Stimulated activated effector memory CD8-positive, alpha-beta T cell treated with anti-CD3 and anti-CD28 coated beads, Interleukin-12 subunit alpha, Interleukin-12 subunit beta, amount 100 ng/mL, for 72 hours (primary cell): ENCODE data around the gene PRKCH.
A peak's percentile ranks its signal among the peaks of the same experiment; 100 is the strongest.

Experiments
- ATAC-seq: fragments of 150-1000 bp; cut with Tn5 transposase; 2 replicates; pipeline ENCODE4 v1.10.0; 2021
- DNase-seq, 2 donors: peaks; one replicate each; pipeline ENCODE4 v3.0.0; 2021 to 2022; ENCODE audit warnings: low spot score in 2 of 2
- H3K27ac Mint-ChIP-seq: one replicate; pipeline ENCODE4 v1.8.0; 2022; ENCODE audit warnings: mild to moderate bottlenecking, mixed read lengths
- H3K36me3 Mint-ChIP-seq: one replicate; pipeline ENCODE4 v1.8.0; 2022; ENCODE audit warnings: mild to moderate bottlenecking, mixed read lengths
- H3K4me1 Mint-ChIP-seq: one replicate; pipeline ENCODE4 v1.8.0; 2022; ENCODE audit warnings: mixed read lengths
- H3K4me3 Mint-ChIP-seq: one replicate; pipeline ENCODE4 v1.8.0; 2022; ENCODE audit warnings: mild to moderate bottlenecking, mixed read lengths
- H3K9me3 Mint-ChIP-seq: one replicate; pipeline ENCODE4 v1.8.0; 2022; ENCODE audit warnings: mixed read lengths

The PRKCH gene

GRCh38 chr14:61474015-61474414 lies 152.6 kb downstream of the PRKCH start:
- Mint-ChIP-seq H3K36me3 (peaks cover 85% of the 10 kb centered on the region), H3K4me3 (peak overlapping the region; percentile 73), H3K9me3 (no peaks in the 10 kb centered on the region), H3K4me1 (peaks cover 97% of the 10 kb centered on the region), H3K27ac (peak overlapping the region; percentile 92)
- no peak for ATAC-seq
- DNase-seq = no peak

DNA sequence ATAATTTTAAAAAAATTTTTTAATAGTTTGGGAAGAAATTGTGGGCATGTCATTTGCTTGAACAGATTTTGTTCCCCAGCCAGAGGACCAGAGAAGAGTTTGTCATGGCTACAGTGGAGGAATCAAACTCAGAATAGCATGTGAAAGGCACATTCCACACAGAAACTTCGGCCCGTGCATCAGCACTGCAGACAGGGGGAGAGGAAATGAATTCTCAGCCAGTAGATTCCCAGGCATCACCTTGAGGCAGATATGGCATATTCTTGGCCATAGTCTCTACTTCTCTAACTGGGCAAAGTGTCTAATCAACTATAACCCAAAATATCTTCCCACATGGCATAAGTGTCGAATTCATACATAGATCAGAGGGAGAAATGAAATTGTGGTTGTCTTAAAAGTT lies 153.3 kb downstream of the PRKCH start:
- ATAC-seq (no peak), DNase-seq (no peak)
- Mint-ChIP-seq H3K36me3 (peaks cover 81% of the 10 kb centered on the region), H3K27ac (peak overlapping the region; percentile 92), H3K9me3 (no peaks in the 10 kb centered on the region), H3K4me1 (peaks cover 97% of the 10 kb centered on the region), H3K4me3 (peak overlapping the region; percentile 38)

DNA sequence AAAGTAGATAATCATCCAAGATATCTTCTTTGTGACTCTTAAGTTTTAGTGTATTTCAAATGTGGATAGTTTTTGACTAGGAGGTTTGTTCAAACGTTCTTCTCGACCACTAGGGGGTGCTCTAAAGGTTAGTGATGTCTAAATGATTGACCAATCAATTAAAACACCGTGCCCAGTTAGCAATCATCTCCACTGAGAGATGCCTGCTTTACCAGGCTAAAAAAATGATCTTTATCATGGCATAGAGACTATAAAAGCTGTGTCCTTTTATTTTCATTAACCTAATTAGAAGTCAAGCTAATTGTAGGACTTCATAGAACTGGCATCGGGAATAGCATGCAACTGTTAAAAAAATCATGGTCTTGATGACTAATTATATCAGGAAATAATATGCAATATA lies 153.9 kb downstream of the PRKCH start:
- Mint-ChIP-seq H3K27ac (peak overlapping the region; percentile 92), H3K4me3 (peak overlapping the region; percentile 38), H3K36me3 (peaks cover 74% of the 10 kb centered on the region), H3K4me1 (peaks cover 97% of the 10 kb centered on the region), H3K9me3 (no peaks in the 10 kb centered on the region)
- DNase-seq (no peak), ATAC-seq (no peak)

DNA sequence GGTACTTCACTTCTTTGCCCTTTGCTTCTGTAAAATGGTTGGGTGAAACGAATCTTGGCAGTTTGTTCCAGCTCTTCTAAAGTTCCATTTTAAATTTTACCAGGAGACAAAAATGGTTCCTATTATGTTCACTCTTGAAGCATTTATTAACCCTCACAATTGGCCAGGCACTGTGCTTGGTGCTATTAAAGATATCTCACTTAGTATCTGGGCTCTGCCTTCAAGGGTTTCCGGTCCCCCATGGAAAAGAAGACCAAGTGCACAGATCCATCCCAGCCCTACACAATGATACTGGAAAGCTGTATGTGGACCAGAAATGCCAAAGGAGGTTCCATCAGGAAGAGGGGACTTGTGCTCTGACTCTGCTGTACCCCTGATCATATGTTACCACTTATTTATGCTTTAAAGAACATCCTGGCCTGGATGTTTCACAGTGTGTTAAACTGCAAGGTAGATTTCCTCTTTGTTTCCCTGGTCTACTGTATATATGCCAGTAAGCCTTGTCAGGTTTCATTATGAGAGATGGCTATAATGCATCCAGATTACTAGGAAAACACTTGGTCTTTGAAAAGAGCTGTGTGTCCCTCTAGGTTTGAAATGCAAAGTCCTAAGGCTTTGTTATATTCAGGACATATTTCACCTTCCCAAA lies 154.8 kb downstream of the PRKCH start:
- Mint-ChIP-seq H3K9me3 (no peaks in the 10 kb centered on the region), H3K4me1 (peaks cover 97% of the 10 kb centered on the region), H3K36me3 (peaks cover 65% of the 10 kb centered on the region), H3K27ac (peak overlapping the region; percentile 92), H3K4me3 (peak overlapping the region; percentile 74)
- ATAC-seq (peak; percentile 25), DNase-seq (no peak)

DNA sequence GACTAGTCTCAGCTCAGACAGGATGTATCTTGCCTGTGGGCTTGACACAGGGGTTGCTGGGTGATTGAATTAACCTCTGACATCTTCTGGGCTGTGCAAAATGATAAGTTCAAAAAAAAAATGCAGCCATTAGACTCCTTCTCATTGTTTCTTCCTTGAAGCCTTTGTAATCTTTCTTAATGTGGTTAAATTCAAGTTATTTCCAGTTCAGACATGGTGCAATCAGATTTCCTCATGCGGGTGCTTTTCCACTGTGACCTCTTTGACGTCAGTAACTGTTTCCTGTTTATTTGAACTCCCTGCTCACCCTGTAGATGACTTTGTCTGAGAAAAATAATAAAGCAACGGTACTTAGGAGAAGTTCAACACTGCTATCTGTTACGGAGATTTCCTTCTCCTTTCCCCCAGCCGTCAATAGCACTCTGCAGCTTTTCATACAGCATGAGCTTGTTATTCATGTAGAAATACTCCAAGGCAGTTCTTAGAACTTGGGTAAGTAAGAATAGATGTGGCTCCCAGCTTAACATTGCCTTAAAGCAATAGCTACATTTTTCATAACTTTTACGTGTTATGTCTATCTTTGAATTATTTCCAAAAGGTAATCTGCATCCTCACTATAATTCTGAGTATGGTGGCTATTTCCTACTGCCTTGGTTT lies 155.5 kb downstream of the PRKCH start:
- Mint-ChIP-seq H3K36me3 (peaks cover 59% of the 10 kb centered on the region), H3K27ac (peak overlapping the region; percentile 92), H3K4me1 (peaks cover 97% of the 10 kb centered on the region), H3K4me3 (peak overlapping the region; percentile 74), H3K9me3 (no peaks in the 10 kb centered on the region)
- ATAC-seq (peak; percentile 65), DNase-seq (peak in 1 of 2 donors; percentile 71)

DNA sequence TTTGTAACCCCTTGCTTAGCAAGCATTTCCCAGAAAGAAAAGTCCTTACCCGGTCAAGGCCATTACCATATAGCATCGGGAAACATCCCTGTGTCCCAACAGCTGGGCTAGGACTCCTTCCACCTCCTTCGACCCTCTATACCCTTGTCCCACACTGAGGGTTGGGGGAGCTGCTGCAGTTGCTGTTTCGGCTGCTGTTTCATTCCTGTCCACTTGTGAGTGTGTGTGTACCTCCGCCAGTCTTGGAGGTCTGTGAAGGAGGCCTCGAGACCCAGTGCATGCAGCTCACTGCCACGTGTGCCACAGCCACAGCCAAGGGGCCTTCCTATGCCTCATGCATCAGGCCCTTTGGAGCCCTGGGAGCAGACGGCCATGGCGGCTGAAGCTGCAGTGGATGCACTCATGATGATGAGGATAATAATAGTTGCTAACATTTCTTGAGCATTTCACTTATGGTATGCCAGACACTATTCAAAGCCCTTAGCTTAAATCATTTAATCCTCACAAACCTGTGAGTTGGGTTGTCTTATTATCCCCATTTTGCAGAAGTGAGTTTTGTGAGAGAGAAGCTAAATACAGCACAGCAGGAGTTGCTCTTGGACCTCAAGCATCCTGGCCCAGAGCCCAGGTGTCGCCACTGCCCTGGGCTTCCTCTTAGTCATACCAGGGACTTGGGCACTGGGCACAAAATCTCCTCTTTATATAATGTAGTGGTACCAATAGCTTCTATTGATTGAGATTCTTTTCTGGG lies 156.5 kb downstream of the PRKCH start:
- H3K9me3 Mint-ChIP-seq = no peaks in the 10 kb centered on the region
- peak; percentile 29 for ATAC-seq
- peak in 1 of 2 donors; percentile 71 for DNase-seq
- H3K4me3 Mint-ChIP-seq = peak overlapping the region; percentile 74
- H3K4me1 Mint-ChIP-seq = peaks cover 97% of the 10 kb centered on the region
- H3K27ac Mint-ChIP-seq = peak overlapping the region; percentile 92
- peaks cover 49% of the 10 kb centered on the region for H3K36me3 Mint-ChIP-seq

- H3K9me3 Mint-ChIP-seq = no peaks in the 10 kb centered on the region
- peaks cover 92% of the 10 kb centered on the region for H3K4me1 Mint-ChIP-seq
- no peak for DNase-seq
- H3K4me3 Mint-ChIP-seq = peak overlapping the region; percentile 74
- H3K27ac Mint-ChIP-seq = peak overlapping the region; percentile 92
- H3K36me3 Mint-ChIP-seq = peaks cover 37% of the 10 kb centered on the region
- ATAC-seq = peak; percentile 26
Measured at GRCh38 chr14:61478971-61479473, 157.6 kb downstream of the PRKCH start.

GRCh38 chr14:61479746-61480502 lies 158.5 kb downstream of the PRKCH start:
- Mint-ChIP-seq H3K36me3 (peaks cover 28% of the 10 kb centered on the region), H3K4me3 (peak overlapping the region; percentile 74), H3K9me3 (no peaks in the 10 kb centered on the region), H3K4me1 (peaks cover 83% of the 10 kb centered on the region), H3K27ac (peak overlapping the region; percentile 92)
- ATAC-seq (no peak), DNase-seq (no peak)

DNA sequence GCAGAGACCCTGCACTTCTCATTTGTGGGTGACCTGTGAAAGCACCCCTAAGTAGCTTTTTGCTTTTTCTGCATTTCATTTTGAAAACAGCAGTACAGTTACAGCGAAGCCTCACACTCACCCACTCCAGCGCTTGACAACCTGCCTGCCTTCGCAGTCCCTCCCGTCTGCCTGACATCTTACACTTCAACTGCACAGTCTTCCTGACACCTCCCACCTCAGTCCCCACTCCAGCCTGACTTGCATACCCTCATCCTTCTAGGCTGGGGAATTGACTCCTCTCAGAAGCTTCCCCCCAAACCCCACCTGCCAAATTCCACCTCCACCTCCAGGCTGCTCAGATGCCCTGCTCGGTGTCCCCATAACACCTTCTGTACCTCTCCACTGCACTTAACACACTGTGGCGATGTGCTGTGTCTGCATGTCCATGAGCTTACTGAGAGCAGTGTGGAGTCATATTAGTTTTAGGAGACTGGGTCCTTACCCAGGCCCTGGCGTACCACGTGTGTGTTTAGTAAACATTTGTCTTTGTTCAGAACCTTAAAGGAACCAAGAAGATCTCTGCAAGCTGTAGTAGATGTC lies 159.4 kb downstream of the PRKCH start:
- H3K27ac Mint-ChIP-seq = peak overlapping the region; percentile 92
- peak overlapping the region; percentile 74 for H3K4me3 Mint-ChIP-seq
- H3K9me3 Mint-ChIP-seq = no peaks in the 10 kb centered on the region
- DNase-seq = no peak
- no peak for ATAC-seq
- H3K36me3 Mint-ChIP-seq = peaks cover 28% of the 10 kb centered on the region
- H3K4me1 Mint-ChIP-seq = peaks cover 76% of the 10 kb centered on the region

- no peak overlapping the region for H3K4me3 Mint-ChIP-seq
- H3K9me3 Mint-ChIP-seq = no peaks in the 10 kb centered on the region
- ATAC-seq (no peak), DNase-seq (no peak)
- peaks cover 20% of the 10 kb centered on the region for H3K36me3 Mint-ChIP-seq
- H3K27ac Mint-ChIP-seq = peak overlapping the region; percentile 92
- H3K4me1 Mint-ChIP-seq = peaks cover 74% of the 10 kb centered on the region
Measured at GRCh38 chr14:61481701-61482100, 160.3 kb downstream of the PRKCH start.

- H3K36me3 Mint-ChIP-seq = peaks cover 13% of the 10 kb centered on the region
- DNase-seq (no peak), ATAC-seq (no peak)
- no peak overlapping the region for H3K4me3 Mint-ChIP-seq
- H3K4me1 Mint-ChIP-seq = peaks cover 73% of the 10 kb centered on the region
- H3K27ac Mint-ChIP-seq = peak overlapping the region; percentile 92
- H3K9me3 Mint-ChIP-seq = no peaks in the 10 kb centered on the region
Measured at GRCh38 chr14:61482348-61483206, 161.2 kb downstream of the PRKCH start.

DNA sequence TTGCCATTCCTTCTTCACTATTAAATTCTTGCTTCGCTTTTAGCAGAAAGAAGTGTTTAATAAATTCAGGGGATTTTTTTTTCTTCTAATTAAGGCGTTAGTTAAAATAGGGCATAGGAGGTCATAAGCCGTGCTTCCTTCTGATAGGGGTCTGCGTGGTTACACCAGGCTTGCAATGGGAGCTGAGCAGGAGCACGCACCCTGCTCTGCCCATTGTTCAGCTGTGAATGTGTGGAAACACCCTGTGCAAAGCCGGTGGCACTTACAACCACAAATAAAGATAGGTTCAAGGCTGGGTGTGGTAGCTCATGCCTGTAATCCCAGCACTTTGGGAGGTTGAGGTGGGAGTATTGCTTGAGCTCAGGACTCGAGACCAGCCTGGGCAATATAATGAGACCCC lies 162.1 kb downstream of the PRKCH start:
- H3K4me1 Mint-ChIP-seq = peaks cover 66% of the 10 kb centered on the region
- ATAC-seq = no peak
- no peak for DNase-seq
- H3K36me3 Mint-ChIP-seq = peaks cover 8% of the 10 kb centered on the region
- no peaks in the 10 kb centered on the region for H3K9me3 Mint-ChIP-seq
- peak overlapping the region; percentile 92 for H3K27ac Mint-ChIP-seq
- H3K4me3 Mint-ChIP-seq = no peak overlapping the region

GRCh38 chr14:61484031-61484430 lies 162.7 kb downstream of the PRKCH start:
- peak overlapping the region; percentile 92 for H3K27ac Mint-ChIP-seq
- peaks cover 62% of the 10 kb centered on the region for H3K4me1 Mint-ChIP-seq
- DNase-seq (no peak), ATAC-seq (no peak)
- no peaks in the 10 kb centered on the region for H3K9me3 Mint-ChIP-seq
- H3K36me3 Mint-ChIP-seq = peaks cover 2% of the 10 kb centered on the region
- H3K4me3 Mint-ChIP-seq = no peak overlapping the region
